ENCODE data around the gene TARBP2. TPM values are rescaled to one million over a fixed set of nuclear protein-coding genes. Genes with fewer than 3 reads are reported as not detected.
A peak's percentile ranks its signal among the peaks of the same experiment; 100 is the strongest.

TARBP2 gene
- total RNA-seq, 1 experiment from 2014 or later = 68.9 TPM

- no peak for DNase-seq (ENCODE audit: low spot score)
Measured at GRCh38 chr12:53493610-53494391, 7.3 kb upstream of the TARBP2 start.

- peak; percentile 69 for DNase-seq (ENCODE audit: low spot score)
Measured at GRCh38 chr12:53495903-53496751, 5.0 kb upstream of the TARBP2 start.

- no peak for DNase-seq (ENCODE audit: low spot score)
Measured at GRCh38 chr12:53496752-53497032, 4.4 kb upstream of the TARBP2 start.

DNA sequence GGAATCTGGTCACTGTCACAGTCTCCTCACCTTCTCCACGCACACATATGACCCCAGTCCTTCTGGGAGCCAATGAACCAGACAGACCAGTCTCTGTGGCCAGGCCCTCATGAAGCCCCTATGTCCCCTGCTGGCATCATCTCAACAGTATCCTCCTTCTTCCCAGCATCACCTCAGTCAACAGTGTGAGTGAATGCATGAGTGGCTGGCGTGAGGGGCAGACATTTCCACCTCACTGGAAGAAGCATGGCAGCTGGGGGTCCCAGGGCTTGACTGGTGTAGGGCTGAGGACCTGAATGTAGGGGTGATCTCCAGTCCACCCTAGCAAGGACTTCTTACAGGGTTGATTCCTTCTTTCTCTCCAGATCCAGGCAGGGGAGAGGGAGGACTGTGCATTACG, 3.6 kb upstream of the TARBP2 start:
- DNase-seq (ENCODE audit: low spot score) = no peak

- DNase-seq (ENCODE audit: low spot score) = no peak
Measured at GRCh38 chr12:53498235-53498630, 2.9 kb upstream of the TARBP2 start.

DNA sequence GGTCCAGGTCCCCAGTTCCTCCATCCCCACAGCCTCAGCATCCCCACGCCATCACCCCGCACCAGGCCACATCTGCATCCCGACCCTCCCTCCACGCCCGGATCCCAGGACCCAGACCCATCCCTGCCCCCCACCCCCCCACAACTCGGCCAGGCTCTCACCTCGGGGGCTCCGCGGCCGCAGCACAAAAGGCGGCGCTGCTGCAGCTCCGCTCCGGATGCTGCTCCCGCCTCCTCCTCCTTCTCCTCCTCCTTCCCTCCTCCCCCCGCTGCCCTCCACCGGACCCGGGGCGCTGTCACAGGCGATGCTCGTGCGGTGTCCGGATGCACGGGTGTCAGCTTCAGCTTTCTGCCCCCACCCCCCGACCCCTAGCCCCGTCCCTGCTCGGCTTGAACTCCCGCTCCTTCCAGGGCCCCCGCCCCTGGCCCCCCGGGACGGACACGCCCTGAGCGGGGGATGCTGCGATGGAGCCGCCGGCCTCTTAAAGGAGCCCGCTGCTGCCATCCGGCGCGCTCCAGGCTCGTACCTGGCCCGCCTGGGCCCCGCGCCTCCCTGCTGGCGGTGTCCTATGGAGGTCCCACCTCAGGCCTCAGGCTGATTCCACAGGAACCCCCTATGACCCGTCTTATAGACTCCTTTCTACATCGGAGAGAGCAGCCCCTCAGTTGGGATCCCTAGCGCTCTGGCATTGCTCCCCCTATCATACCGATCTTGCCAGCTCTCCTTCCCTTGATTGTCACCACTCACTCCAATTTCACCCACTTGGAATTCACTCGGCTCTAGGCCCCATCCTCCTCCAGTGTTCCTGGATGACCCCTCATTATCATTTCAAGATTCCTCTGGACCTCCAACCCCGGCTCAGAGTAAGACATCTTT, 1.6 kb upstream of the TARBP2 start, which contains the start of gene MAP3K12:
TSS of gene MAP3K12 (minus strand) at position 193 of the 876 bp plus-strand sequence. CDS start 12,067 bp downstream, outside the sequence.
- no peak for DNase-seq (ENCODE audit: low spot score)

GRCh38 chr12:53500142-53500775, 824 bp upstream of the TARBP2 start:
- no peak for DNase-seq (ENCODE audit: low spot score)

DNA sequence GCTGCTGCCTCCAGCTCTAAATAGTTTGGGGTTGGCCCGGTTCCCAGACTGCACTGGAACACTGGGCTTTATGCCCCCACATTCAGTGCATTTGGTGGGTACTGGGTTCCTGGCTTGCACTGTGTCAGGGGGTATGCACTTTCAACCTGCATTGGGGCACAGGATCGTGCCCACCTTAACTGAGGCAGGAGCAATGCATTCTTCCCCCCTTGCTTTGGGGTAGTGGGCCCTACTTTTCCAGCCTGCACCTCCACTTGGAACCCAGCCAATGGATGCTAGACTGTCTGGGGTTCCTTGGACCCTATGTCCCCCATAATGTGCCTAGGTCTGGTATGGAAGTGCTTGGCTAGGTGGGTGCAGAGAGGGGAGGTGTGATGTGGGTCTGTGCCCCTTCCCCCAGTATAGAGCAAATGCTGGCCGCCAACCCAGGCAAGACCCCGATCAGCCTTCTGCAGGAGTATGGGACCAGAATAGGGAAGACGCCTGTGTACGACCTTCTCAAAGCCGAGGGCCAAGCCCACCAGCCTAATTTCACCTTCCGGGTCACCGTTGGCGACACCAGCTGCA, 615 bp downstream of the TARBP2 start:
- DNase-seq (ENCODE audit: low spot score) = no peak

GRCh38 chr12:53502331-53502730, 1.2 kb downstream of the TARBP2 start:
- no peak for DNase-seq (ENCODE audit: low spot score)

DNA sequence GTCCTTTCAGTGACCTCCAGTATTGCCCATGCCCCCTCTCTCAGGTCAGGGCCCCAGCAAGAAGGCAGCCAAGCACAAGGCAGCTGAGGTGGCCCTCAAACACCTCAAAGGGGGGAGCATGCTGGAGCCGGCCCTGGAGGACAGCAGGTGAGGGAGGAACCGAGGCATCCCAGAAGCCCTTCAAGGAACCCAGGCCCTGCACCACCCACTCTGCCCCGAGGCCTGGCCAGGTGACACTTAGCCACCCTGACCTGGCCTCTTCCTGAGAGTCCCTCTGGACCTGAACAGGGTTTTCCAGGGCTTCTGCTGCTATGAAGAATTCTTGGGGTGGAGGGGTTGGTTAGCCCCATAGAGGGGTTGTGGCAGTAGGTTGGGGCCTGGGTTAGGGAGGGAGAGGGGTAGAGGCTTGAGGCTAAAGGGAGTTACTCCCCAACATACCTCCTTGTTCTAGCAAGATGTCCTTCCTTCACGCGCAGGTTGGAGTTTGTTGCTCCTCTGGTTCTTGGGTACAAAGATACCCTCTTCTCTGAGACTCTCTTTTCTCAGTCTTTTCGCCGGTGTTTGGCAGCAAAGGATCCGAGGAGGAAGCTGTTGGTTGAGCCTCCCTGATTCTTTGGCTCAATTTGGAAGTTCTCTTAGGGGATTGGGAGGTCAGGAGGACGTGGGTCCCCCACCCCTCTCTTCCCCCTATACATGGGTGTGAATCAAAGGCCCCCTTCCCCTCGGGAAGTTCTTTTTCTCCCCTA, 2.1 kb downstream of the TARBP2 start:
- no peak for DNase-seq (ENCODE audit: low spot score)

DNA sequence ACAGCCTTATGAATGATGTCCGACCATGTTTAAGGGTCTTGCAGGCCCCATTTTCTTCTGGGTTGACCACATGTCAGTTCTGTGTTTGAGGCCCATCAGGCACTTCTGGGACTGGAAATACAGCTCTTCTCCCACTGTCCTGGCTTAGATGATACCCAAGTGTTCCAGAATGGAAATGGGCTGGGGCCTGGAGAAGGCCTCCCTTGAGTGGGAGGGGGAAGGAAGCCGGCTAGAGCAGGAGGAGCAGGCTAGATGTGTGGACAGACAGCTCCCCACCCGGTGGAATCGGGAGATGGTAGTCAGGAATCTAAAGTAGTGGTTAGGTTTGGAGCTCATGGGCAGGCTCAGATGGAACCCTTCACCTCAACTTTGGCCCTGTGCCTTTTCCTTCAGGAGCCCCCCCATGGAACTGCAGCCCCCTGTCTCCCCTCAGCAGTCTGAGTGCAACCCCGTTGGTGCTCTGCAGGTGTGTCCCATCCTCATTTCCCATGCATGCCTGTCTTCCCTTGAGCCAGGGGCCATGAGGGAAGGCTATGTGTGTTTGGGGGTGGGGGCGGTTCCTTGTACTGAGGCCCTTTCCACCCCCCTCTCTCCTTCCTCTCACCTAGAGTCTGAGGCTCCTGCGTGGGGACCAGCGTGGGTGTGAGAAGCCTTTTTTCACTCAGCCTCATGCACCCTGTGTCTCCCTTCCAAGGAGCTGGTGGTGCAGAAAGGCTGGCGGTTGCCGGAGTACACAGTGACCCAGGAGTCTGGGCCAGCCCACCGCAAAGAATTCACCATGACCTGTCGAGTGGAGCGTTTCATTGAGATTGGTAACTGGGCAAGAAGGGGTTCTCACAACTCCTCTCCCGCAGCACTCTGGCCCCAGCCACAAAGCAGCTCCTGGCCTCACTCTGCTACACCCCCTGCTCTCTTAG, 3.2 kb downstream of the TARBP2 start:
- no peak for DNase-seq (ENCODE audit: low spot score)

DNA sequence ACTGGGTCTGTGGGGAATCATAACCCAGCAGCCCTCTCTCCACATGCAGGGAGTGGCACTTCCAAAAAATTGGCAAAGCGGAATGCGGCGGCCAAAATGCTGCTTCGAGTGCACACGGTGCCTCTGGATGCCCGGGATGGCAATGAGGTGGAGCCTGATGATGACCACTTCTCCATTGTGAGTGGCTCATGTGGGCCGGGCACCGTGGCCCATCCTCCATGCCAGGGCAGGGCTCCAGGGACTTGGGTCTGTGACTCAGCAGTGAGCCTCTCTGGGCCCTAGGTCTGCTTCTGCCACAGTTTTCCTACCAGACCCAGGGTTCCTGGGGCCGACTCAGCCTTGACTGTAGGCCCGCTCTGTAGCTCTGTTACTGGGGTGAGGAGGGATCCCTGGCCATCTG, 4.0 kb downstream of the TARBP2 start:
- no peak for DNase-seq (ENCODE audit: low spot score)

GRCh38 chr12:53505555-53506449, 4.7 kb downstream of the TARBP2 start:
- no peak for DNase-seq (ENCODE audit: low spot score)

- no peak for DNase-seq (ENCODE audit: low spot score)
Measured at GRCh38 chr12:53506450-53506785, 5.3 kb downstream of the TARBP2 start.

DNA sequence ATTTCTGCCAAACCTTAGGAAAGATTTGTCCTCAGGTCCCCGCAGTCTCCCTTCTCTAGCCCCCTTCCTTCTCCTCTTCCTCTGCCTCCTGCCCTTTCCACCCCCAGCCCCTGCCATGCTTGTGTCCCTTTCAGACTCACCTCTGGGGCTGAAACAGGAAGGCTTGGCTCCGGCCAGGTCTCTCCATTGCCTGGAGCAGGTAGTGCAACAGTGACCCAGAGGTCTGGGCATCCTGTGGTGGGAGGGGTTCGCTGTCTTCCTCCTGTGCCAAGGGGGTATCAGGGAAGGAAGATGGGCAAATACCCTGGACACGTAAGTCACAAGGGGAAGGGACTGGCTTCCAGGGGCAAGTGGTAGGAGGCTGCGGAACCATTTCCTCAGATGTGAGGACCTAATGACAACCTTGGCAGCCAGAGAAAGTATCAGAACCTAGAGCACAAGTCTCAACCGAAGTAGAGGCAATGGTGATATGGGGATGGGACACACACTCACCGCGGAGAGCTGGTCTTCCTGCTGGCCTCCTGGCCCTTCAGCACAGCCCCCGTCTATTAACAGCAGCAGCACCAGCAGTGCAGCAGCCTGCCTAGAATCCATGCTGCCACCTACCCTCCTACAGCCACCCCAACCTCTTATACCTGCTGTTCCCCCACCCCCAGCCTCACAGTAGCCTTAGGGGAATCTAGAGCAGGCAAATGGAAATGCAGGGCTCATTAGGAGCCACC, 6.0 kb downstream of the TARBP2 start, which contains the start of gene NPFF:
TSS of gene NPFF (minus strand) at position 604 of the 722 bp plus-strand sequence. CDS start at position 594, 10 bp downstream.
- DNase-seq (ENCODE audit: low spot score) = no peak

GRCh38 chr12:53507603-53507885, 6.5 kb downstream of the TARBP2 start:
- no peak for DNase-seq (ENCODE audit: low spot score)

- peak; percentile 95 for DNase-seq (ENCODE audit: low spot score)
Measured at GRCh38 chr12:53508534-53509170, 7.6 kb downstream of the TARBP2 start.

All from HT-29 (cell line).